CD4-positive, alpha-beta T cell treated with Interleukin-6 for 4 hours (primary cell): Measurements from ENCODE around the gene MED12L.

Source experiments
- DNase-seq: peaks from one replicate; pipeline ENCODE4 v3.0.0-alpha.2; 2020; ENCODE audit warnings: mixed read lengths

Gene MED12L

DNA sequence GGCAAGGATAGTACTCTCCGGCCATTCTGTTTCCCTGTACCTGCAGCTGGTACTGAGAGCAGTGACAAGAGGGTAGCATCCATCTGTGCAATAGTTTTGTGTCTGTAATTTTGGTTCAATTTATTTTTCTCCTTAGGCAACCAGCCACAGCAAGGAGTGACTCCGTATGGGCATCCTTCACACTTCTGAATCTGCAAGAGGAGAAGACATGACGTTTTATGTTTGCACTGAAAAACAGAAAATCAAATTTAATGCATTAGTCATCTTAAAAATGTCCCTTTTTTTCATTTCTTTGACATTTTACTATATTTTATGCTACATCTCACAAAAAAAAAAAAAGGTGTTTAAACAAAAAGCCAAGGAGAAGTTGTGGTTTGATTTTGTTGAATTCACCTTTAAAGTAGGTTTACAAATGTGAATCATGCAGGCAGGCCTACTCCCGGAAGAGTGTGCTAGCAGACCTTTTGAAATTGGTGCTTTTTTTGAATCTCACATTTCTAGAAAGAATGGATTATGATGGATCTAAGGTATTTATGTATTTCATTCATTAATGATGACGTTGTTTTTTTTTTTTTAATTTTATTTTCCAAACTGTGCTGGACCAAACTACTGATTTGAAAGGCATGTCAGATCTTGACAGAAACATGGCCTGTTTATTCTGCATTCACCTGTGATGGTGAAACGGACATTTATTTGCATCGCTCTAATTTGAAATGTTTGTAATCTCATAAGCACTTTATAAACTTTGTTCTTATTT lies 347.3 kb downstream of the MED12L start:
- no peak for DNase-seq

DNA sequence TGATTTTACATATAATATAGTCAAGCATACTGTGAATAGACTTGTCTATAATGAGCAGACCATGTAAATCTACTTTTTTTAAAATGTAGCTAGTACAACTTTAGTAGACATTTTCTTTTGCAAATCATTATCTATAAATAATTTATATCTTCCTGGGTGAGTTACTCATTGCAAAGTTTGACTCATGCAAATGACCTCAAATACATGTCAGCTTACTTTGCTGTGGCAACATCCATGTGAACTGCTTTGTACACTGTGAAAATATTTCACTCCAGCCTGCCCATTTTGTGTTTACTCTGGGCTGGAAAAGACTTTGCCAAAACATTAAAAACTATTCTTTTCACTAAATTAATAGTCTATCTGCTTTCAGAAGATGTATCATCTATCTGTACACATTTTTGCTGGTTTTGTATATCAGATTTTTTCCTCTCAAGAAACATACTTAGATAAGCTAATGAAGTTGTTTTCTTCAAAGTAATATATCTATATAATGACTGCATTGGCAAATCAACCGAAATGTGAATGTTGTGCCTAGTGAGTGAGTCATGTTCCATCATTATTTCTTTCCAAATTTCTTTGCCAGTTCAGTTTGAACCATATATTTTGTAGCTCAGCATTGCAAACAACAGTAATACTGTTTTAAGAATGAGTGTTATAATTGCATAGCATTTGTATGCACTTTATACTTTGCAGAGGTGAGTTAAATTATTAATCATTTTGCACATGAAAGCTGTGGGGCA lies 348.9 kb downstream of the MED12L start:
- no peak for DNase-seq

DNA sequence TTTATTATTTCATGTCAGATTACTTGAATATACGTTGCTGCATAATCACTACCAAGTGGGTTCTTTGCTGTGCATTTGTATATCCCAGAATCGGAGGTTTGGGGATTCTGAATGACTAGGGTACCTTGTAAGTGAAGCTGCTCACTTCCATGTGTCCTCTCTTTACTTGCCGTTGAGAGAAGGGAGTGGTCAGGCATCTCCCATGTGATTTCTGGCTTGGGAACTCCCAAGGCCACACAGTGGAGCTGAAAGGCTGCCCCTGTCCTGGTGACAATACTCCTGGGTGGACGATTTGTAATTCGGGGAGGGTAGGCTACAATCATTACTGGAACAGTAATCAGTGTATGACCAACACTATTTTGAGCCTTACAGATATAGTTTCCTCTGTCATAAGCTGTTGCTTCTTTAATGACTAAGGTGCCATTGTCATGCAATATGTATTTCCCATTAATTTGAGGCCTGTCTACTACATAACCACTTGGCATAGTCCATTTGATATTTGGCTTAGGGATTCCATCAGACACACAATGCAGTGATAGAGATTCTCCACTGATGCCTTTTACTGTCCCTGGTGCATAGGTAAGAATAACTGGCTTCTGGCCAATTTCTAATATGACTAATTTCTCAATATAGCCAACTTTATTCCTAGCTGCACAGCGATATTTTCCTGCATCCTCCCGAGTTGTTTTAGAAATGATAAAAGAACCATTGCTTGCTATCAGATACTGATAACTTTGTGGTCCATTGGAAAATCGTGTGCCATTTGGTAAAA lies 351.4 kb downstream of the MED12L start:
- DNase-seq = no peak

DNA sequence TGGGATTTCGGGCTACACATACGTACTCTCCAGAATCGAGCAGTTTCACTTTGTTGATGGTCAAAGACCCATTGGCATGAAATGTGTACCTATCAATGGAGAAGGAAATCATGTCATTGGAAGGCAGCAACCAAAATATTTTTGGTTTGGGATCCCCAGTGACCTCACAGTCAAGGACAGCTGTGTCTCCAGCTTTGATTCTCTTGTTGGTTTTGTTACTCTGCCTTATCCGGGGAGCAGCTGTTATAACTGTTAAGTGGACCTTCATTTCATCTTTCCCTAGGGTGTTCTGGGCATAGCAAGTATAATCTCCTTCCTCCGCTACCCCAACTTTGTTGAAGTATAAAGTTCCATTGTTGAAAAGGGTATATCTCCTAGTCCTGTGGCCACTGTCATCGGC lies 352.4 kb downstream of the MED12L start:
- no peak for DNase-seq

DNA sequence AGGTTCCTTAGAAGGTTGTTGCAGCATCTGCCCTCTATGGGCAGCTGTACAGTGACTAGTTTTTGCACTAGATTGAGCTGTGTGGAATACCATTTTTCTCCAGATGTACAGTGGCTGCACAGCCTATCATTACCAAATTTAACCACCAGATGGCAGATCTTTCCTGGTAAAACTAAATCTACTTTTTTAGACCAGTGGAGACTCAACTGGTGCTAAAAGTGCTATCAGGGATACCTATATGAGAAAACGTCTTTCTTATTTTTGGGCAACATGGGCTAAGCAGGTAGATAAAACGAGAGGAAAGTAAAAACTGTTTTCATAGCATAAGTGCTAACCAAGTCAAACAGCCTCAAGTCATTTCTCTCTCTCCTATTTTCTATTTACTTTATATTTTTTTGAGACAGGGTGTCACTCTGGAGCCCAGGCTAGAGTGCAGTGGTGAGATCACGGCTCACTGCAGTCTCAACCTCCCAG lies 354.2 kb downstream of the MED12L start:
- DNase-seq = peak; percentile 3

- DNase-seq = no peak
These were observed 355.5 kb downstream of the MED12L start for GRCh38 chr3:151440940-151441339.

DNA sequence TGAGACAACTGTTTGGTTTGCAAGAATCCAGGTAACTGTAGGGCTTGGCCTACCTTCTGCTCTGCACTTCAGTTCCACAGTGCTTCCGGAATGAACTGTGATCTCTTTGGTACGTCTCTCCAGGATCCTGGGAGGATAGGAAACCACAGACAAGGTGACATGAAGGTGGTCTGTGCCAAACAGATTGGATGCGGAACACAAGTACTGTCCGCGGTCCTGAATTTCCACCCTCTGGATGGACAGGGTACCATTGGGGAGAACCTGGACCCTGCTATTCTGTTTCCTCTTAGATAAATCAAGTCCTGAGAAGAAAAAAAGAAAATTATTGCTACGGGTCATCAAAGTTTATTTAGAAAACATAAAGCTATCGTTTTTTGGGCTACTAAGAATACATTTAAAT lies 358.1 kb downstream of the MED12L start:
- no peak for DNase-seq

- DNase-seq = no peak
These were observed 360.0 kb downstream of the MED12L start for GRCh38 chr3:151445273-151446001.

- no peak for DNase-seq
These were observed 360.5 kb downstream of the MED12L start for GRCh38 chr3:151446002-151446340.

- no peak for DNase-seq
These were observed 366.9 kb downstream of the MED12L start for GRCh38 chr3:151452368-151452767.

- DNase-seq = no peak
These were observed 367.4 kb downstream of the MED12L start for GRCh38 chr3:151452841-151453240.

DNA sequence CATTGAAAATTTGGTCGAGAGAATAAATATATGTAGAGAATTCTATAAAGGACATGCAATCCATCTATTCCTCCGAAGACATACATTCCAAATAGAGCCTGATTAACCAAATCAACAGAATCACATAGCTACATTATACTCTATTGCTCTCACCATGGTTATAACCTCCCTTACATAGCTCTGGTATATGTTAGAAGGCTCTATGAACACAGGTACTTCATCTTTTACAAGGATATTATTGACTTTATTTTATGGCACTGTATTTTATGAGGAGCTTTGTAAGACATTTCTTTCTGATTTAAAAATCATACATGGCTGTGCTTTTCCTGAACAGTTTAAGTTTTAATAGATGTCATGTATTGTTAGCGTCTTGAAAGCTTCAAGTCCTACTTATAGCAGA lies 370.6 kb downstream of the MED12L start:
- DNase-seq = no peak

- no peak for DNase-seq
These were observed 373.9 kb downstream of the MED12L start for GRCh38 chr3:151459358-151459757.

- no peak for DNase-seq
These were observed 374.8 kb downstream of the MED12L start for GRCh38 chr3:151460228-151460627.

GRCh38 chr3:151460774-151461450 lies 375.4 kb downstream of the MED12L start, which contains the start of gene IGSF10:
TSS of gene IGSF10 (minus strand) at chr3:151461061. CDS start at chr3:151458709, 2,352 bp downstream.
- DNase-seq = no peak

GRCh38 chr3:151462278-151462780 lies 376.9 kb downstream of the MED12L start:
- DNase-seq = no peak

DNA sequence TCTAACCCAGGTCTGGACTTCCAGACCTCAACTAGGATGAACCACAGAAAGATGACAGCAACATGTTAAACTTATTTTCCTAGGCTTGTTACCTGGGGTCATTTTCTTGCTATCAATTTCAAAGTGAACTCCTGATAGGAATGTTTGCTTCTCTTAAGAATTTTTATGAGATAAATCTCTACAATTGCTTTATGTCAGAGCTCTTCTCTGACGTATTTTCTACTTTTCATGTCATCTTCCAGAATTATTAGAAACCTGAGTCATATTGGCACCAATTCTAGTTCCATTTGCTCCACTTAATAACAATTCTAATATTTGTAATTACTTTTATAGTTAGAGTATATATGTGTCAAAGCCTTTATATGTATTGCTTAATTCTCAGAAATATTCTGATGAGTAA lies 377.5 kb downstream of the MED12L start:
- no peak for DNase-seq

- no peak for DNase-seq
These were observed 381.6 kb downstream of the MED12L start for GRCh38 chr3:151467069-151467468.

- DNase-seq = peak; percentile 42
These were observed 382.9 kb downstream of the MED12L start for GRCh38 chr3:151468284-151468917.

- DNase-seq = no peak
These were observed 391.0 kb downstream of the MED12L start for GRCh38 chr3:151476344-151477018.
